ENCODE measurements around the gene STEAP3. TPM values are rescaled to one million over a fixed set of nuclear protein-coding genes. Genes with fewer than 3 reads are reported as not detected.

Gene STEAP3
- total RNA-seq, 1 donor from 2014 or later: 38.8 TPM

- TF ChIP-seq CTCF (IDR thresholded peaks at IDR 0.05; ENCODE audit: insufficient read depth, low read length, poor library complexity, severe bottlenecking): no peak
- Histone ChIP-seq H3K36me3 (ENCODE audit: control insufficient read depth, insufficient read depth, low read length) (no peaks in the 10 kb centered on the region), H3K27me3 (ENCODE audit: control insufficient read depth, insufficient read depth, low read length) (no peaks in the 10 kb centered on the region), H3K4me3 (ENCODE audit: low read depth, low read length) (no peak overlapping the region)
- DNase-seq (ENCODE audit: low read depth): no peak
These were observed 27.7 kb upstream of the STEAP3 start for GRCh38 chr2:119195887-119196286.

DNA sequence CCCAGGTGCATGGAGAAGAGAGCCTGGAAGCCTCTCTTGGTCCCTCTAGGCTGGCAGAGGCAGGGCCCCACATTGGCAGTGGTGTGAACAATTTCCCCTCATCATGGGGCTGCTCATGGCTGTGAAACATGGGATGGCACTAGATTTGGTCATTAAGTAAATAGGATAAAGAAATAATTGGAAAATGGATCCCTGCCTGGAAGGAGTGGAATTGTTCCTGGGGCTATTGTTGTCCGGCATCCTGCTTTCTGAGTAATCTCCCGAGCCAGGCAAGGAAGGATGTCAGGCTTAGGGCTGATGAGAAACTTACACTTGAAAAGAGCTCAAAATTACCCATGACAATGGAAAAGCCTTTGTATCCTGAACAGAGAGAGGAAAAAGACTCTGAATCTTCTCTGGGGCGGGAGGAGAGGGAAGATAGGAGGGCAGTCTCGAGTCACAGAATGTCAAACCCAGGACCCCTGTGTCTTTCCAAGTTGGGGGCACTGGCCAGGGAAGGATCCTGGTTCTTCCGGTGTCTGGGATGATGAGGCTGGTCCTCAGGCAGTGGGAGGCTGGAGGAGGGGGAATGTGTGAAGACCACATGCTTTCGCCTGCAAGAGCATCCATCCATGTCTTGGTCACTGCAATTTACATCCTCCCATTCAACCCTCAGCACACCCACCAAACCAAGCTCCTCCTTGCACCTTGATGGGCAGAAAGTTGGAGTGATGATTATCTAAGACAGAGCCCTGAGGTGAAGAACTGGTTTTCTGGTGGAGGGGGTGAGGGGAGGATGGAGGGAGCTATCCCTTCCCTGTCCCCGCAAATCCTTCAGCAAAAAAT, 27.1 kb upstream of the STEAP3 start:
- H3K4me3 ChIP-seq (ENCODE audit: low read depth, low read length): no peak overlapping the region
- H3K36me3 ChIP-seq (ENCODE audit: control insufficient read depth, insufficient read depth, low read length): no peaks in the 10 kb centered on the region
- TF ChIP-seq CTCF (IDR thresholded peaks at IDR 0.05; ENCODE audit: insufficient read depth, low read length, poor library complexity, severe bottlenecking): no peak
- H3K27me3 ChIP-seq (ENCODE audit: control insufficient read depth, insufficient read depth, low read length): no peaks in the 10 kb centered on the region
- no peak for DNase-seq (ENCODE audit: low read depth)

GRCh38 chr2:119197126-119197405, 26.6 kb upstream of the STEAP3 start:
- no peak overlapping the region for H3K4me3 ChIP-seq (ENCODE audit: low read depth, low read length)
- no peak for DNase-seq (ENCODE audit: low read depth)
- H3K27me3 ChIP-seq (ENCODE audit: control insufficient read depth, insufficient read depth, low read length): no peaks in the 10 kb centered on the region
- no peaks in the 10 kb centered on the region for H3K36me3 ChIP-seq (ENCODE audit: control insufficient read depth, insufficient read depth, low read length)
- no peak for TF ChIP-seq CTCF (IDR thresholded peaks at IDR 0.05; ENCODE audit: insufficient read depth, low read length, poor library complexity, severe bottlenecking)

DNA sequence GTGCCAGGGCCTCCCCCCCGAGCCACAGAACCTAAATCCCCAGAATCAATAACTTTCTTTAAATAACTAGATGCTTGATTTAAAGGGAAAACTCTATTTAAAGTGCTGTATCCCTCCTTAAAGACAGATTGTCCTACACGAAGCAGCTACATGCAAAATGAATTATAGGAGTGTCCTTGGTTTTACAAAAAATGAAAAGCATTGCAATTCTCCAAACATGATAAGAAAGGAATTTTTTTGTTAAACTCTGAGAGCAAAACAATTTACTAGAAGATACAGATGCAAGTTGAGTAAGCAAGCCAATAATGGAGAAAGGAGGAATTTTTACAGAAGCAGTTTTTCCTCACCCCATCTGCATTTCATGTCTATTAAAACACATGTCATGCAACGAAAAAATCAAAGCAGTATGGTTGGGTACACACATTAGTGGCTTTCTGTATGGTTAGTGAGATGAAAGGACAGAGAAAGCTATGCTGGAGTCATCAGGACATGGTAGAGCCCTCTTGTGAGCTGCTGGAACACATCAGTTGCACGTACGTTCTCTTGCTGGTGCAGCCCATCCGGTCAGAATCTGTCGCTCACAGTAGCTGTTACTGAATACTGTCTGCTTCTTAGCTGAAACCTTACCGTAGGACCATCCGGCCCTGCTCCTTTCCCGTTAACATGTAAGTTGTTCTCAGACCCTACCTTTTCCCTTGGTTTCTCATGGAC, 25.9 kb upstream of the STEAP3 start:
- Histone ChIP-seq H3K36me3 (ENCODE audit: control insufficient read depth, insufficient read depth, low read length) (no peaks in the 10 kb centered on the region), H3K4me3 (ENCODE audit: low read depth, low read length) (no peak overlapping the region), H3K27me3 (ENCODE audit: control insufficient read depth, insufficient read depth, low read length) (no peaks in the 10 kb centered on the region)
- no peak for DNase-seq (ENCODE audit: low read depth)
- no peak for TF ChIP-seq CTCF (IDR thresholded peaks at IDR 0.05; ENCODE audit: insufficient read depth, low read length, poor library complexity, severe bottlenecking)

- H3K4me3 ChIP-seq (ENCODE audit: low read depth, low read length): no peak overlapping the region
- no peaks in the 10 kb centered on the region for H3K27me3 ChIP-seq (ENCODE audit: control insufficient read depth, insufficient read depth, low read length)
- DNase-seq (ENCODE audit: low read depth): no peak
- H3K36me3 ChIP-seq (ENCODE audit: control insufficient read depth, insufficient read depth, low read length): no peaks in the 10 kb centered on the region
- TF ChIP-seq CTCF (IDR thresholded peaks at IDR 0.05; ENCODE audit: insufficient read depth, low read length, poor library complexity, severe bottlenecking): no peak
These were observed 25.3 kb upstream of the STEAP3 start for GRCh38 chr2:119198240-119198840.
